ENCODE results near the gene DDX20.

DNA sequence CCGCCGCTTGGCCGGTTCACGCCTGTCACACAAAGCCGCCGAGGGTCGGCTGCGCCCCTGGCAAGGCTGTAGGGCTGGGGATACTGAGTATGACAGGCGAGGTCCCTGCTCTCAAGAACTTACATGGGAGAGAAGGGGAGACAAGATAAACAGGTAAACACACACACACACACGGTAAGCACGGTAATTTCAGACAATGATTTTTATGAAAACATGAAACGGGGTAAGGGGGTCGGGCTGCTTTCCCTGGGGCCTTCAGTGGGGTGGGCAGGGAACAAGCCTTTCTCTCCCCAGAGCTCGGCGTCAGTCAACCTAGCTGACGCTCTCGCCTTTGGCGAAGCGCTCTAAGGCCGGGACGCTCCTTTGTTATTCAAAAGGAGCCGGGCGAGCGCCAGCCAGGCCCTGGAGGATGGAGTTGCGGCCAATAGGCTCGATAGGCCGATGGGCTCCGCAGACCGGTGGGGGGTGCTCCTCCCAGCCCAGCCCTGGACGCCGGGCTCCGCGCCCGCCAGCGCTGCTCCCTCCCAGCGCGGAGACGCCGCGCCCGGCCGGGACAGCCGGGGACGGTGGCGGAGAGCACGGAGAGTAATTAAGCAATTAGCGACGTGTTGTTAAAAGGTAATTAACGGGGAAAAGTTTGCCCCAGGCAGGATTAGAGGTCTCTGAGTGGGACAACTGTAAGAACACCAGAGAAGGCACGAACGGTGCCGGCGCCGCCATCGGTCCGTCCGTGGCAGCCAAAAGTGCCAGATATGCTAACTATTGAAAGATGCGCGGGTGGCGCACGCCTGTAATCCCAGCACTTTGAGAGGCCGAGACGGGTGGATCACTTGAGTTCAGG lies 15.6 kb upstream of the DDX20 start:
- TF ChIP-seq, protein P1, sequence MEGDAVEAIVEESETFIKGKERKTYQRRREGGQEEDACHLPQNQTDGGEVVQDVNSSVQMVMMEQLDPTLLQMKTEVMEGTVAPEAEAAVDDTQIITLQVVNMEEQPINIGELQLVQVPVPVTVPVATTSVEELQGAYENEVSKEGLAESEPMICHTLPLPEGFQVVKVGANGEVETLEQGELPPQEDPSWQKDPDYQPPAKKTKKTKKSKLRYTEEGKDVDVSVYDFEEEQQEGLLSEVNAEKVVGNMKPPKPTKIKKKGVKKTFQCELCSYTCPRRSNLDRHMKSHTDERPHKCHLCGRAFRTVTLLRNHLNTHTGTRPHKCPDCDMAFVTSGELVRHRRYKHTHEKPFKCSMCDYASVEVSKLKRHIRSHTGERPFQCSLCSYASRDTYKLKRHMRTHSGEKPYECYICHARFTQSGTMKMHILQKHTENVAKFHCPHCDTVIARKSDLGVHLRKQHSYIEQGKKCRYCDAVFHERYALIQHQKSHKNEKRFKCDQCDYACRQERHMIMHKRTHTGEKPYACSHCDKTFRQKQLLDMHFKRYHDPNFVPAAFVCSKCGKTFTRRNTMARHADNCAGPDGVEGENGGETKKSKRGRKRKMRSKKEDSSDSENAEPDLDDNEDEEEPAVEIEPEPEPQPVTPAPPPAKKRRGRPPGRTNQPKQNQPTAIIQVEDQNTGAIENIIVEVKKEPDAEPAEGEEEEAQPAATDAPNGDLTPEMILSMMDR (IDR thresholded peaks at IDR 0.05 in 4 of 5, conservative IDR thresholded peaks at IDR 0.05 in 1 of 5) = no peak
- no peak for TF ChIP-seq POLR2A (IDR thresholded peaks at IDR 0.05)
